NCI-H1105 (cell line): ENCODE measurements around the gene CACNA1D.

Source experiments
- DNase-seq: peaks from one replicate; lab custom pipeline; 2025; lab: John Stamatoyannopoulos, UW

Gene CACNA1D

DNA sequence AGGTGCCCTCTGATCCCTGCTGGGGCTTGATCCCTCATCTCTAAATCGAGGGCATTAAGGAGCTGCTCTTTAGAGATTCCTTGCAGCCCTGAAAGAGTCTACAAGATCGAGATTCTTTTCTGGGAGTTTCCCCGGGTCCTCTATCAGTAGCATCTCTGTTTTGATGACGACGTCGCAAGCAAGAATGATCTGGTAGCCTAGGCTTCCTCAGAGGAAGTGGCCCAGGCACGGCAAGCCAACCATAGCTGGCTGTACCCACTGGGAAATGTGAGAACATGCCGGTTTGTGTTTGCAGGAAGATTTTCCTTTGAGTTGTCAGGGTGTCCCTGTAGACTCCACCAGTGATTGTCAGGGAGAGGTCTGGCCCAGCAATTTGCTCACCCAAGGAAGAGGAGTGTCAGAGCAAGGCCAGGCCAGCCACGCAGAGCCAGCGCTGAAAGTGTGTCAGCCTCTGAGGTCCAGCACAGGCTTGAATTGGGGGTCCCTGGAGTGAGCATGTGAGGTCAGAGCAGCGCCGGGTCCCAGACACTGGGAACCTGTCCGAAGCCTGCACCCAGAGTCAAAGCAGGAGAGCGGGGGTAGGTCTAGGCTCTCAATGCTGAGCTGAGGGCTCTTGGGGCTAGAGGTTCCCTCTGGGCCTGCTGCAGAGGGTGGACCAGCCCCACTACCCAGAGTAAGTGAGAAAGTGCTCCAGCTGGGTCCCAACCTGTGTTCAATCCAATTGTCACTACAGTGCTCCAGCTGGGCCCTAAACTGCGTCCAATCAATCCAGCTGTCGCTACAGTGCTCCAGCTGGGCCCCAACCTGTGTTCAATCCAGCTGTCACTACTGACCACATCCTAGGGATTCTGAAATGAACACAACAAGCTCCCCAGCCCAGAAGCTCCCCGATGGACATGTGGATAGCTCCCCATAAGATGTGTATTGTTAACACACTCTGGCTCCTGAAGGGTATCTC lies 256.1 kb downstream of the CACNA1D start:
- DNase-seq, result no peak

DNA sequence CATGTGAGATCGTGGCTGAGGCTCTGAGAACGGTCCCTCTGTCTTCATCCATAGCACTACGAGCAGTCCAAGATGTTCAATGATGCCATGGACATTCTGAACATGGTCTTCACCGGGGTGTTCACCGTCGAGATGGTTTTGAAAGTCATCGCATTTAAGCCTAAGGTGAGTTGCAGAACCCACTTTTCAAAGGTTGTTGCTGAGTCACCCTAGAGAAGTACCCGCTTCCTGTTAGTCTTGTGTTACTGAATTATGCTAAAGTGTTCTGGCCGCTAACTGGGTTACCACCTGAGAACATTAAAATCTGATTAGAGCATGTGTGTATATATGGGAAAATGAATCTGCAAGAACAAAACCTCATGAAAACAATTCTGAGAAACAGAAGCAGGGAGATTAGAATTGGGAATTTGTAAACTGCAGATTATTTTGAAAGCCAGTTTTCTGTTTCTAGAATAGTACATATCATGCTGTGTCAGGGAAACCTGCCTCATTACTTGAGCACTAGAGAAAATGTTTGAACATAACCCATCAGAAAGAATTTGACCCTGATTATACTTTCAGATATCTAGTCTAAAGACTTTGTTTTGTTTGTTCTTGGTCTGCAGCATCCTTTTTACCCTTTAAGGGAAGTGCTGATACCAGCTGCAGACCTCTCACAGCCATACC lies 259.2 kb downstream of the CACNA1D start:
- DNase-seq, result no peak

DNA sequence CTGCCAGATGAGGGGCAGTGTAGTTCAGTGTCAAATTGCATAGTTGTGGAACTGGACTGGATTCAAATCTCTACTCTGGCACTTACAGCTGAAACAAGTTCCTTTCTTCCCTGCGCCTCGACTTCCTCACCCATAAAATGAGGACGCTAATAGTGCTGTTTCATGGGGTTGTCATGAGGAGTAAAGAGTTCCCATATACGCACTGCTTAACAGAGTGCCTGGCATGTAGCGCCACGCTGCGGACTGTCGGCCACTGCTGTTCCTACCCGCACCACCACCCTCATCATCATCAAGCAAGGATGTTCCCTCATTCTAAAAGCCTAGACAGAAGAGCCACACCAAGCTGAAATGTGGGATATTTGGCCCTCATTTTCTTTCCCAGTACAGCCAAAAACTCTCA lies 259.9 kb downstream of the CACNA1D start:
- no peak for DNase-seq

- no peak for DNase-seq
Measured at GRCh38 chr3:53758846-53759245, 264.4 kb downstream of the CACNA1D start.

- no peak for DNase-seq
Measured at GRCh38 chr3:53763353-53763752, 268.9 kb downstream of the CACNA1D start.

GRCh38 chr3:53764026-53764775 lies 269.8 kb downstream of the CACNA1D start:
- no peak for DNase-seq

GRCh38 chr3:53765753-53766152 lies 271.3 kb downstream of the CACNA1D start:
- DNase-seq, result no peak

DNA sequence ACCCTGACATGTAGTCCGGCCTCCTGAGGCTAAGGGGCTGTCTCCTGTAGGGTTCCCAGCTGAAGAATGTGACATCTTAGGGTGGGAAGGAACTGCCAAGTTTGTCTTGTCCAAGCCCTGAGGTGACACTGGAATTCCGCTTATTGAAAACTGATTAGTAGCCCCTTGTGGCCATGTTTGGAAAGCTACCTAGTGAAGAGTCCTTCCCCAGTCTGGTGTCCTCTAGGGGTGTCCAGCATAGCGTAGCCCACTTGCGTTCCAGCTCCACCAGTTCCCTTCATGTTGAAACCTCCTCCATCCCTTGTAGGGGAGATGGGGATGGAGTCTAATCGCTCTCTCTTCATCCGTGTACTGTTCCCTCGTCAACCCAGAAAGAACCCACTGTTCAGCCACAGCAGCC lies 272.3 kb downstream of the CACNA1D start:
- DNase-seq, result no peak

- DNase-seq, result no peak
Measured at GRCh38 chr3:53768478-53769459, 274.4 kb downstream of the CACNA1D start.

DNA sequence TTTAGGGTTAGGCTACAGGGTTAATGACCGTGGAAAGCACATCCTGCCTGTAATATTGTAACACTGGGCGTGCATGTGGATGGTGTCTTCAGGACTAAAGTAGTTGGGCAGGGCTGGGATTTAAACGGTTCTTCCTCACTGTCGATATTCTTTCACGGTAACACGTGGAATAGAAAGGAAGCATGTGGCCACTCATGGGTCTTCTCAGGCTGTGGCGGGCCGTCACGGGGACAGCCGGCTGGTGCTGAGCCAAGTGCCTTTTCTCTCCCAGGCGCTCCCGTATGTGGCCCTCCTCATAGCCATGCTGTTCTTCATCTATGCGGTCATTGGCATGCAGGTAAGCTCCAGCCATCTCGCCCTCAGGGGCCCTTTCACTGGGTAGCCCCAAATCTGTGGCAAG lies 278.2 kb downstream of the CACNA1D start:
- DNase-seq, result no peak

GRCh38 chr3:53773021-53773436 lies 278.6 kb downstream of the CACNA1D start:
- no peak for DNase-seq

- no peak for DNase-seq
Measured at GRCh38 chr3:53773611-53774368, 279.4 kb downstream of the CACNA1D start.

GRCh38 chr3:53774414-53774813 lies 280.0 kb downstream of the CACNA1D start:
- no peak for DNase-seq

DNA sequence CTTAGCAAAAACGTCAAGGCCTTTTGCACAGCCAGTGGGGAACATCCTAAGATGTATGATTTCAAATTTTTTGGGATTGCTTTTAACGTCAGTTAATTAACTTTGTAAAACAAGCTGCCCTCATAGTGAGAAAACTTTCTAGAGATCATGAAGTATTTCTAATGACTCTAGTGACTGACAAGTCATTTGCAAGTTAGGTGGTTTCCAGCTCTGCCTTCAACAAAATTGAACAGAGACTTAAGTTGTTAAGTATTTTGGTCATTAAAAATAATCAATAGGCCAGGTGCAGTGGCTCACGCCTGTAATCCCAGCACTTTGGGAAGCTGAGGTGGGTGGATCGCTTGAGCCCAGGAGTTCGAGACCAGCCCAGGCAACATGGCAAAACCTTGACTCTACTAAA lies 280.6 kb downstream of the CACNA1D start:
- DNase-seq, result no peak

- no peak for DNase-seq
Measured at GRCh38 chr3:53775834-53776251, 281.4 kb downstream of the CACNA1D start.

GRCh38 chr3:53776494-53777101 lies 282.2 kb downstream of the CACNA1D start:
- DNase-seq, result no peak

DNA sequence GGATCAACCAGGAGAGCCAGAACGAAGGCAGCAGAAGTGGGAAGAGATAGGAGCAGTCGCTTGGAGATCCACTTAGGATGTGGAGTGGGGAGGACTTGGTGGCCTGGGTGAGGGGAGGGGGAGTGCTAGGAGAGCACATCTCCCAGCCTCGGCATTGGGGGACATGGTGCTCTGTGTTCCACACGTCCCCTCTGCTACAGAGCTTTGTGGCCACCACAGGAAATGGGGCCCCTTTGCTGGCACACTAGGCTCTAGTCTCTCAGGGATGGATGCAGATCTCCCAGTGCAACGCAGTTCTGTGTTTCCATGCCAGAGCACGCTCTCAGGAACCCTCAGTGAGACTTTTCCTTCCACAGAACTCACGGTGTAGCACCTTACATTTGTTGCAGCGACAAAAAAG lies 283.1 kb downstream of the CACNA1D start:
- no peak for DNase-seq

GRCh38 chr3:53778153-53778552 lies 283.7 kb downstream of the CACNA1D start:
- DNase-seq, result no peak

- no peak for DNase-seq
Measured at GRCh38 chr3:53780171-53780570, 285.8 kb downstream of the CACNA1D start.

GRCh38 chr3:53780806-53781205 lies 286.4 kb downstream of the CACNA1D start:
- no peak for DNase-seq
